Neuronal stem cell (in vitro differentiated cells): Measurements from ENCODE around the gene SLC2A5.

ENCODE experiments used
- DNase-seq: peaks from one replicate; pipeline ENCODE4 v3.0.0-alpha.2; 2013; ENCODE audit warnings: low spot score
- H2AFZ ChIP-seq: one replicate; pipeline ENCODE4 v1.6.1; 2013; ENCODE audit warnings: mild to moderate bottlenecking, low read length, inconsistent platforms
- H2AK5ac ChIP-seq: 2 replicates; pipeline ENCODE4 v1.6.1; 2013; ENCODE audit warnings: low read depth, mild to moderate bottlenecking, inconsistent platforms, low read length, moderate library complexity, mixed read lengths
- H2BK120ac ChIP-seq: 2 replicates; pipeline ENCODE4 v1.6.1; 2013; ENCODE audit warnings: low read depth, mild to moderate bottlenecking, inconsistent platforms, low read length, moderate library complexity, mixed read lengths
- H2BK12ac ChIP-seq: one replicate; pipeline ENCODE4 v1.6.1; 2013; ENCODE audit warnings: low read length, inconsistent platforms
- H2BK15ac ChIP-seq: 2 replicates; pipeline ENCODE4 v1.6.1; 2013; ENCODE audit warnings: mild to moderate bottlenecking, low read length, inconsistent platforms, mixed read lengths
- H2BK5ac ChIP-seq: one replicate; pipeline ENCODE4 v1.6.1; 2013; ENCODE audit warnings: inconsistent platforms, mild to moderate bottlenecking, low read length, moderate library complexity
- H3K14ac ChIP-seq: one replicate; pipeline ENCODE4 v1.6.1; 2013; ENCODE audit warnings: low read length, inconsistent platforms
- H3K18ac ChIP-seq: 2 replicates; pipeline ENCODE4 v1.6.1; 2013; ENCODE audit warnings: low read length, inconsistent platforms
- H3K23ac ChIP-seq: 2 replicates; pipeline ENCODE4 v1.6.1; 2013; ENCODE audit warnings: low read depth, mild to moderate bottlenecking, mixed read lengths, low read length, inconsistent platforms; ENCODE audit not compliant: poor library complexity
- H3K27ac ChIP-seq: replicated peaks from 3 replicates; pipeline ENCODE4 v1.5.1; 2013; ENCODE audit warnings: low read length, inconsistent platforms
- H3K27me3 ChIP-seq, 3 experiments: 2 replicates each; pipeline ENCODE4 v1.6.1; 2013; ENCODE audit warnings: low read length in 3 of 3, mild to moderate bottlenecking in 2 of 3, inconsistent platforms in 1 of 3, low read depth in 1 of 3, mixed read lengths in 1 of 3, moderate library complexity in 1 of 3; ENCODE audit not compliant: control insufficient read depth in 3 of 3, insufficient read depth in 3 of 3
- H3K36me3 ChIP-seq, 2 donors: replicated peaks in 1 of 2; 2 replicates each; pipeline ENCODE4 v1.6.1; 2013; ENCODE audit warnings: low read length in 2 of 2; ENCODE audit not compliant: control insufficient read depth in 2 of 2, insufficient read depth in 2 of 2
- H3K4ac ChIP-seq: 2 replicates; pipeline ENCODE4 v1.6.1; 2013; ENCODE audit warnings: inconsistent platforms, mild to moderate bottlenecking, low read length, moderate library complexity
- H3K4me1 ChIP-seq, 2 donors: 1 replicate in 1 of 2; 2 replicates in 1 of 2; pipeline ENCODE4 v1.6.1; 2013; ENCODE audit warnings: low read length in 2 of 2, low read depth in 1 of 2; ENCODE audit not compliant: control insufficient read depth in 2 of 2, insufficient read depth in 1 of 2
- H3K4me2 ChIP-seq: one replicate; pipeline ENCODE4 v1.6.1; 2013; ENCODE audit warnings: mild to moderate bottlenecking, low read length, inconsistent platforms; ENCODE audit not compliant: insufficient read depth, poor library complexity, severe bottlenecking
- H3K4me3 ChIP-seq, 2 donors: 2 replicates each; pipeline ENCODE4 v1.5.1; 2013; ENCODE audit warnings: low read length in 2 of 2, mild to moderate bottlenecking in 2 of 2, inconsistent platforms in 1 of 2, moderate library complexity in 1 of 2
- H3K79me1 ChIP-seq: one replicate; pipeline ENCODE4 v1.6.1; 2013; ENCODE audit warnings: low read depth, mild to moderate bottlenecking, inconsistent platforms, low read length, moderate library complexity
- H3K9ac ChIP-seq: one replicate; pipeline ENCODE4 v1.6.1; 2013; ENCODE audit warnings: mild to moderate bottlenecking, low read depth, low read length, inconsistent platforms; ENCODE audit not compliant: poor library complexity
- H3K9me3 ChIP-seq, 2 donors: replicated peaks in 1 of 2; 2 replicates each; pipeline versions ENCODE3 to v1.6.1; 2013; ENCODE audit warnings: low read length in 2 of 2, mild to moderate bottlenecking in 2 of 2, inconsistent platforms in 1 of 2, low read depth in 1 of 2, mixed read lengths in 1 of 2, moderate library complexity in 1 of 2; ENCODE audit not compliant: control insufficient read depth in 2 of 2, insufficient read depth in 1 of 2
- H4K8ac ChIP-seq: one replicate; pipeline ENCODE4 v1.6.1; 2013; ENCODE audit warnings: low read depth, mild to moderate bottlenecking, inconsistent platforms, low read length, moderate library complexity
- H4K91ac ChIP-seq: one replicate; pipeline ENCODE4 v1.6.1; 2013; ENCODE audit warnings: low read length, low read depth, mild to moderate bottlenecking, inconsistent platforms; ENCODE audit not compliant: poor library complexity
- WGBS, 2 donors: extraction: QIAGEN DNeasy Blood & Tissue Kit; methylation state at CpG; one replicate each; pipeline ENCODE4 v1.1.7; 2013; ENCODE audit warnings: missing lambda C conversion rate in 2 of 2, mixed read lengths in 1 of 2; ENCODE audit not compliant: insufficient read length in 2 of 2, insufficient replicate concordance in 1 of 2; ENCODE audit errors: extremely low coverage in 2 of 2; 5-methylcytosine and 5-hydroxymethylcytosine counted together

The SLC2A5 gene

GRCh38 chr1:9079988-9080704 lies 10.7 kb upstream of the SLC2A5 start:
- Histone ChIP-seq H3K4me2 (no peak overlapping the region), H2AK5ac (no peak overlapping the region), H3K18ac (no peak overlapping the region), H3K9ac (no peak overlapping the region), H2BK120ac (no peak overlapping the region), H2AFZ (no peak overlapping the region), H3K4ac (no peak overlapping the region), H3K27me3 (no peaks in the 10 kb centered on the region), H3K9me3 (no peaks in the 10 kb centered on the region), H3K27ac (no peak overlapping the region), H2BK15ac (no peak overlapping the region), H4K91ac (no peak overlapping the region), H3K36me3 (no peaks in the 10 kb centered on the region), H2BK12ac (no peak overlapping the region), H2BK5ac (no peak overlapping the region), H3K79me1 (no peaks in the 10 kb centered on the region), H4K8ac (no peak overlapping the region), H3K4me3 (no peak overlapping the region), H3K4me1 (peaks cover 0 to 3% of the 10 kb centered on the region in 2 donors), H3K23ac (no peak overlapping the region), H3K14ac (no peak overlapping the region)
- no CpG with 5 or more reads among the region's 12 CpGs for WGBS, 2 donors
- DNase-seq: no peak

- H2BK5ac ChIP-seq: no peak overlapping the region
- H2BK15ac ChIP-seq: no peak overlapping the region
- no peak overlapping the region for H3K4ac ChIP-seq
- no peak overlapping the region for H3K9ac ChIP-seq
- no peak overlapping the region for H4K91ac ChIP-seq
- no peak overlapping the region for H3K4me2 ChIP-seq
- no peak overlapping the region for H3K23ac ChIP-seq
- H3K4me1 ChIP-seq: peaks cover 0 to 3% of the 10 kb centered on the region in 2 donors
- no peak overlapping the region for H2BK12ac ChIP-seq
- no peak overlapping the region for H3K4me3 ChIP-seq
- no peaks in the 10 kb centered on the region for H3K27me3 ChIP-seq
- no peak overlapping the region for H2BK120ac ChIP-seq
- H3K79me1 ChIP-seq: no peaks in the 10 kb centered on the region
- no peak overlapping the region for H3K27ac ChIP-seq
- H2AK5ac ChIP-seq: no peak overlapping the region
- DNase-seq: no peak
- H4K8ac ChIP-seq: no peak overlapping the region
- H3K14ac ChIP-seq: no peak overlapping the region
- WGBS, 2 donors: no CpG with 5 or more reads among the region's 19 CpGs
- H3K9me3 ChIP-seq: no peaks in the 10 kb centered on the region
- no peak overlapping the region for H2AFZ ChIP-seq
- H3K18ac ChIP-seq: no peak overlapping the region
- H3K36me3 ChIP-seq: no peaks in the 10 kb centered on the region
Measured at GRCh38 chr1:9078752-9079500, 9.5 kb upstream of the SLC2A5 start.

GRCh38 chr1:9078015-9078751 lies 8.7 kb upstream of the SLC2A5 start:
- H2AK5ac ChIP-seq: no peak overlapping the region
- no peaks in the 10 kb centered on the region for H3K79me1 ChIP-seq
- no peak overlapping the region for H3K14ac ChIP-seq
- no peak overlapping the region for H3K9ac ChIP-seq
- H2BK5ac ChIP-seq: no peak overlapping the region
- no peak overlapping the region for H2AFZ ChIP-seq
- no peak overlapping the region for H3K4me3 ChIP-seq
- peaks cover 0 to 3% of the 10 kb centered on the region in 2 donors for H3K4me1 ChIP-seq
- H3K27me3 ChIP-seq: no peaks in the 10 kb centered on the region
- no peak overlapping the region for H2BK12ac ChIP-seq
- no peaks in the 10 kb centered on the region for H3K36me3 ChIP-seq
- no peak overlapping the region for H4K91ac ChIP-seq
- H2BK15ac ChIP-seq: no peak overlapping the region
- no peak overlapping the region for H4K8ac ChIP-seq
- WGBS, 2 donors: no CpG with 5 or more reads among the region's 9 CpGs
- H3K4ac ChIP-seq: no peak overlapping the region
- H2BK120ac ChIP-seq: no peak overlapping the region
- no peaks in the 10 kb centered on the region for H3K9me3 ChIP-seq
- H3K4me2 ChIP-seq: no peak overlapping the region
- no peak for DNase-seq
- H3K23ac ChIP-seq: no peak overlapping the region
- H3K18ac ChIP-seq: no peak overlapping the region
- H3K27ac ChIP-seq: no peak overlapping the region

GRCh38 chr1:9075022-9075421 lies 5.6 kb upstream of the SLC2A5 start:
- no CpG with 5 or more reads among the region's 5 CpGs for WGBS, 2 donors
- H3K4me3 ChIP-seq: no peak overlapping the region
- H3K4me1 ChIP-seq: peaks cover 0 to 5% of the 10 kb centered on the region in 2 donors
- no peak overlapping the region for H2BK120ac ChIP-seq
- no peak overlapping the region for H2BK12ac ChIP-seq
- H3K79me1 ChIP-seq: no peaks in the 10 kb centered on the region
- H3K36me3 ChIP-seq: no peaks in the 10 kb centered on the region
- H2AK5ac ChIP-seq: no peak overlapping the region
- H2AFZ ChIP-seq: no peak overlapping the region
- no peak overlapping the region for H3K4ac ChIP-seq
- H3K9ac ChIP-seq: no peak overlapping the region
- no peak overlapping the region for H3K4me2 ChIP-seq
- no peak overlapping the region for H3K27ac ChIP-seq
- no peaks in the 10 kb centered on the region for H3K9me3 ChIP-seq
- DNase-seq: no peak
- H3K14ac ChIP-seq: no peak overlapping the region
- H3K23ac ChIP-seq: no peak overlapping the region
- no peaks in the 10 kb centered on the region for H3K27me3 ChIP-seq
- no peak overlapping the region for H4K8ac ChIP-seq
- no peak overlapping the region for H4K91ac ChIP-seq
- no peak overlapping the region for H2BK5ac ChIP-seq
- no peak overlapping the region for H2BK15ac ChIP-seq
- no peak overlapping the region for H3K18ac ChIP-seq
